ENCODE results near the gene KCNJ16. TPM values are rescaled to one million over a fixed set of nuclear protein-coding genes. Genes with fewer than 3 reads are reported as not detected.

Gene KCNJ16
- total and polyA plus RNA-seq, 2 donors (not counting 1 experiment from before 2014, with no cell fraction given) = not detected

GRCh38 chr17:70089513-70090148, 14.6 kb downstream of the KCNJ16 start:
- H3K9me3 ChIP-seq (ENCODE audit: control insufficient read depth, insufficient read depth, low read depth, low read length) = no peaks in the 10 kb centered on the region
- DNase-seq (ENCODE audit: low read depth in 2 of 2) = no peak
- no peak overlapping the region for H3K27ac ChIP-seq (ENCODE audit: insufficient read depth, low read length)
- no peaks in the 10 kb centered on the region for H3K4me1 ChIP-seq (ENCODE audit: control insufficient read depth, extremely low read depth, insufficient read depth, low read length)
- H3K36me3 ChIP-seq (ENCODE audit: control insufficient read depth, insufficient read depth, low read length) = no peaks in the 10 kb centered on the region
- H3K27me3 ChIP-seq (ENCODE audit: control insufficient read depth, insufficient read depth, low read length) = no peaks in the 10 kb centered on the region
- no peak overlapping the region for H2AFZ ChIP-seq (ENCODE audit: low read length)
- no peak overlapping the region for H3K9ac ChIP-seq (ENCODE audit: insufficient read depth, low read length)
- H4K20me1 ChIP-seq (ENCODE audit: control insufficient read depth, extremely low read depth, insufficient read depth, low read length) = no peaks in the 10 kb centered on the region
- TF ChIP-seq CTCF (conservative IDR thresholded peaks at IDR 0.05 in 1 of 2, IDR thresholded peaks at IDR 0.05 in 1 of 2; ENCODE audit: low read depth in 1 of 2, low read length in 2 of 2) (no peak), EZH2 (IDR thresholded peaks at IDR 0.05; ENCODE audit: low read length, missing control alignments) (no peak)
- no peaks in the 10 kb centered on the region for H3K79me2 ChIP-seq (ENCODE audit: control insufficient read depth, insufficient read depth, low read length)
- no peak overlapping the region for H3K4me3 ChIP-seq (replicated peaks in 1 of 4; ENCODE audit: control extremely low read depth in 1 of 4, insufficient read depth in 1 of 4, low read depth in 3 of 4, low read length in 4 of 4)
- H3K4me2 ChIP-seq (ENCODE audit: extremely low read depth, insufficient read depth, low read length) = no peak overlapping the region

- Histone ChIP-seq H3K9me3 (ENCODE audit: control insufficient read depth, insufficient read depth, low read depth, low read length) (no peaks in the 10 kb centered on the region), H3K4me2 (ENCODE audit: extremely low read depth, insufficient read depth, low read length) (no peak overlapping the region), H2AFZ (ENCODE audit: low read length) (no peak overlapping the region), H3K79me2 (ENCODE audit: control insufficient read depth, insufficient read depth, low read length) (no peaks in the 10 kb centered on the region), H3K27ac (ENCODE audit: insufficient read depth, low read length) (no peak overlapping the region), H4K20me1 (ENCODE audit: control insufficient read depth, extremely low read depth, insufficient read depth, low read length) (no peaks in the 10 kb centered on the region), H3K4me3 (replicated peaks in 1 of 4; ENCODE audit: control extremely low read depth in 1 of 4, insufficient read depth in 1 of 4, low read depth in 3 of 4, low read length in 4 of 4) (no peak overlapping the region), H3K27me3 (ENCODE audit: control insufficient read depth, insufficient read depth, low read length) (no peaks in the 10 kb centered on the region), H3K9ac (ENCODE audit: insufficient read depth, low read length) (no peak overlapping the region), H3K36me3 (ENCODE audit: control insufficient read depth, insufficient read depth, low read length) (no peaks in the 10 kb centered on the region), H3K4me1 (ENCODE audit: control insufficient read depth, extremely low read depth, insufficient read depth, low read length) (no peaks in the 10 kb centered on the region)
- TF ChIP-seq EZH2 (IDR thresholded peaks at IDR 0.05; ENCODE audit: low read length, missing control alignments) (no peak), CTCF (conservative IDR thresholded peaks at IDR 0.05 in 1 of 2, IDR thresholded peaks at IDR 0.05 in 1 of 2; ENCODE audit: low read depth in 1 of 2, low read length in 2 of 2) (no peak)
- DNase-seq (ENCODE audit: low read depth in 2 of 2) = no peak
Observed at GRCh38 chr17:70091005-70091568, 16.1 kb downstream of the KCNJ16 start.

GRCh38 chr17:70091696-70092095, 16.7 kb downstream of the KCNJ16 start:
- Histone ChIP-seq H3K4me3 (replicated peaks in 1 of 4; ENCODE audit: control extremely low read depth in 1 of 4, insufficient read depth in 1 of 4, low read depth in 3 of 4, low read length in 4 of 4) (no peak overlapping the region), H3K27me3 (ENCODE audit: control insufficient read depth, insufficient read depth, low read length) (no peaks in the 10 kb centered on the region), H3K4me2 (ENCODE audit: extremely low read depth, insufficient read depth, low read length) (no peak overlapping the region), H3K79me2 (ENCODE audit: control insufficient read depth, insufficient read depth, low read length) (no peaks in the 10 kb centered on the region), H3K27ac (ENCODE audit: insufficient read depth, low read length) (no peak overlapping the region), H3K4me1 (ENCODE audit: control insufficient read depth, extremely low read depth, insufficient read depth, low read length) (no peaks in the 10 kb centered on the region), H4K20me1 (ENCODE audit: control insufficient read depth, extremely low read depth, insufficient read depth, low read length) (no peaks in the 10 kb centered on the region), H3K9me3 (ENCODE audit: control insufficient read depth, insufficient read depth, low read depth, low read length) (no peaks in the 10 kb centered on the region), H3K36me3 (ENCODE audit: control insufficient read depth, insufficient read depth, low read length) (no peaks in the 10 kb centered on the region), H3K9ac (ENCODE audit: insufficient read depth, low read length) (no peak overlapping the region), H2AFZ (ENCODE audit: low read length) (no peak overlapping the region)
- peak in 1 of 2 donors; percentile 80 for DNase-seq (ENCODE audit: low read depth in 2 of 2)
- TF ChIP-seq EZH2 (IDR thresholded peaks at IDR 0.05; ENCODE audit: low read length, missing control alignments) (no peak), CTCF (conservative IDR thresholded peaks at IDR 0.05 in 1 of 2, IDR thresholded peaks at IDR 0.05 in 1 of 2; ENCODE audit: low read depth in 1 of 2, low read length in 2 of 2) (no peak)
